UCSD-AML1 (cell line): Measurements from ENCODE around the gene SH3RF1.
A peak's percentile ranks its signal among the peaks of the same experiment; 100 is the strongest.

Experiments
- DNase-seq: peaks from one replicate; lab custom pipeline; 2025; ENCODE audit not compliant: unreplicated experiment; lab: John Stamatoyannopoulos, UW

SH3RF1 gene

DNA sequence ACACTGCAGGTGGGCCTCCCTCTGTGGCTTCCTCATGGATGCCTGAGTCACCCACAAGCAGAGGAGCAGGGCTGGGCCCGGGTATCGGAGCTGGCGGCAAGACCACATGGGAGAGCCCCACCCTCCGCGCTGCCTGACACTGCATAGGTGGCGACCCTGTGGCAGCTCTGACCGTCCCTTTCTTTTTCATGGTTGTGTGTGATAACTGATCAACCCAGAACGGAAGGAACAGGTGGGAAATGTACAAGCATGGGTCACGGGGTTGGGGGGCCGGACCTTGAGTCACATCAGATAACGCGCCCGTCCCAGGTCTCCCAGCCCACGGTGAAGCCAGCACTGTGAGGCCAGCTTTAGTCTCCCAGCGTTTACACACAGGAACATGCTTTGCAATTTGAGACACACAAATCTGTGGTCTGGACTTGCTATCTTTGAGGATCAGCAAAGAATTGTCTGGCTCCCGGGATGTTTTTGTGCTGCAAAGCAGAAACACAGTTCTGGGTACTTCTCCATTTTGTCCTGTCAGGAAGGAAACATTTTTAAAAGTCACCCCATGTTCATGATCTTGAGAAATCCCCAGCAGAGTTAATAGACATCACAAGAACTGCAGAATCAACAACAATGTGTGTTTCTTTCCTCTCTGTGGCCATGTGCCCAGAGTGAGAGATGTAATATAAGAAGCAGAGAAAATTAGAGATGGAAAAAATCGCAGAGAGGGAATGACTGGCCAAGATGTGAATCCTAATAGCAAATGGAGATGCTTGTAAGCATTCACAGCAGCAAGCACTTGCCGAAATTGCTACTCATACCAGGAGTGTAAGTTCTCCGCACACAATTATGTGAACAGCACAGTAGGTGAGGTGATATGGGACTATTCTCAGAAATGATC is 190.6 kb downstream of the SH3RF1 start:
- peak; percentile 34 for DNase-seq

DNA sequence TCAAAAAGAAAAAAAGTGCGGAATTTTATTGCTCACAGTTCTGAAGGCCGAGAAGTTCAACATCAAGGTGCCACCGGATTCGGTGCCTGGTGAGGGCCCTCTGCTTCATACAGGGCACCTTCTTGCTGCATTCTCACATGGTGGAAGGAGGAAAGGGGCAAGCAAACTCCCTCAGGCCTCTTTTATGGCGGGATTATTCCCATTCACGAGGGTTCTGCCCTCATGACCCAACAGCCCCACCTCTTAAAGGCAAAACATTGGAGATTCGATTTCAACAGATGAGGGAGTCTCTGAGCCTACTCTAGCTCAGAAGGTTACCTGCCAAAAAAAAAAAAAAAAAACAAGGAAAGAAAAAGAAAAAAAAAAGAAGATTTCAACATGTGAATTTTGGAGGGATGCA is 196.6 kb downstream of the SH3RF1 start:
- DNase-seq: no peak

DNA sequence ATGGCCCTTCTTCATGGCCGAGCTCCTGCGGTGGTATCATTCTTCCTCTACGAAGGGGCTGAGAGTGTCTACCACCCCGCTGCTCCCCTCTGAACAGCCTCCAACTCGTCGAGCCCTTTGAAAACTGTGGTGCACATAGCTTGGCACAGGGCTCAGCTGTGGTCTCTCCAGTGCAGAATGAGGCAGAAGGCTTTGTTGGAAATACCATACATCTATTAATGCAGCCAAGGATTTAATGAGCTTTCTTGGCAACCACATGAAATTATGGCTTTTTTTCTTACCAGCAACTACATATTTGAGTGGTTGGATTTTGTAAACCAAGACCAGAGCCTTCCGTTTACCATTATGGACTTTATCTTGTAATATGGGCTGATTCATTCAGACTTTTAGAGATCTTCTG is 199.0 kb downstream of the SH3RF1 start:
- DNase-seq: no peak

DNA sequence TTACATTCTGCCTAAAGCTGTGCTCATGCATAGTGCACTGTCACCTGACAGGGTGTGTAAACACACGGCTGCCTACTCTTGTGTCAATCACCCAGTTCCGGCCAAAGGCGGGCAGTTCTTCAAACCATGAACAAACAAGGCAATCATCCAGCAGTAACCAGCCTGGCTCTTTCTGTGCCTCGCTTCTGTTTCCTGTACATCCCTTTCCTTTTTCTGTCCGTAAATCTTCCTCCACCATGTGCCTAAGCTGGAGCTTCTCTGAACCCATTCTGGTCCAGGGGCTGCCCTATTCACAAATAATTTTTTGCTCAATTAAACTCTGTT is 199.9 kb downstream of the SH3RF1 start:
- DNase-seq: peak; percentile 10

DNA sequence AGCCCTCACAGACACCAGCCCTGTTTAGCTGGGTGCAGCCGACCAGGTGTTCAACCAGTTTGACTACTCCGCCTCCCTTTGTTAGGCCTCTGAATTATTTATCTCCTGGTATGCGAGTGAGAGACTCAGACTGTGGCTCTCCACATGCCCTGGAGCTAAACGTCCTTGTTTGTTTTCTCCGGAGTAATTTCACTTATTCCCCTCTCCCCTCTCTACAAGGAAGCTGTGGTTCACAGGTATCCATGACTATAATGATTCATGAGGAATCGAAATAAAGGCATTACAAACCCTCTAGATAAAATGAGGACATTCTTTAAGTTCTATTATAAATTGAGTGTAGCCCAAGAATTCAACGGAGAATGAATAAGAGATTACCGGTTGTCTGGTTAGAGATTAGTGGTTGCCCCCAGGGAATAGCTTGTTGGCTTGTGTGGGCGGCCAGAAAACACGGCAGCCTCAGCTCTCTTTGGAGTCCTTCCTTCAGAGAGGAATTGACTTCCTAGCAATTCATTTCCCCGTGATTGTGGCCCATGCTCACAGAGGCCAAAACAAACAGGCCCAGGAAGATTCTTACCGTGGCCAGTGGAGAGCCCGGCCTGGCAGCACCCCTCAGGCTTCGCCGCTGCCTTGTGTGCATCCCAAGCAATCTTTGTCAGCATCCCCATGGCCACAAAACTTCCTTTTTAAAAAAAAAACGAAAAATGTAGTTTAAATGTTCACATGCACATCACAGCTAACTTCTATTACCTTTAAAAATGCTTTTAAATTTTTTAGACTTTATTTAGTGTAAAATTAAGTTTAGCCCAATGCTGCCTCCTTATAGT is 200.5 kb downstream of the SH3RF1 start:
- DNase-seq: no peak

DNA sequence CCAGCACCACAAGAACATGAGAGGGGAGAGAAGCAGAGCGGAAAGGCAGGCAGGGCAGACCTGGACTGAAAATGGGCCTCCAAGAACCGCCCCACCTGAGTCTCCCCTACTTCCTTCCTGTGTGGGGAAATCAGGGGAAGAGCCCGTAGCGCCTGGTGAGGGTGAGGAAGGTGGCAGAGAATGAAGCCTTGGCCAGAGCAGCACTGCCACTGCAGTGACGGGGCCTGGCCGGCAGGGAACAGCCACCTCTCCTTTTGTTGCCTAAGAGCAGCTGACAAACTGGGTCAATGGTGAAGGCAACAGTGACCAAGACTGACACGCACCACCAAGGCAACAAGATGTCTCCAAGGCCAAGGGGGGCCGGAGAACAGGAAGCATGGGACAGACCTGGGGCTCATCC is 202.3 kb downstream of the SH3RF1 start:
- peak; percentile 21 for DNase-seq

DNA sequence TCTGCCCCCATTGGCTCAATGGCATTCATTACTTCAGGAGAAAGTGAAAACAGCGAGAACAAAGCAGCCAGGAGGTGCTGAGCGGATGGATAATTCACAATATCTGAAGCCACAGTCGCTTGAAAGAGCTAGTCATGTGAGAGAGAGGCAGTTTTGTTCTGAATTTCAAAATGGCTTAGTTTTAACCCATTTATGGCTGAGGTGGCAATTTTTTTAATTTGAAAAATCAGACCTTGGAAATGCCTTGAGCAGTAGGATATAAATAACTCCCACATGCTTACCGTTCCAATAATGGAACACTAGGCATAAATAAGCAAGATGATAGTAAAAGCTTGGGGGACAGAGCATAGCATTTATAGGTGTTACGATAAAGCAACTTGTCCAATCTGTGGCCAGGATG is 203.8 kb downstream of the SH3RF1 start:
- DNase-seq: no peak

DNA sequence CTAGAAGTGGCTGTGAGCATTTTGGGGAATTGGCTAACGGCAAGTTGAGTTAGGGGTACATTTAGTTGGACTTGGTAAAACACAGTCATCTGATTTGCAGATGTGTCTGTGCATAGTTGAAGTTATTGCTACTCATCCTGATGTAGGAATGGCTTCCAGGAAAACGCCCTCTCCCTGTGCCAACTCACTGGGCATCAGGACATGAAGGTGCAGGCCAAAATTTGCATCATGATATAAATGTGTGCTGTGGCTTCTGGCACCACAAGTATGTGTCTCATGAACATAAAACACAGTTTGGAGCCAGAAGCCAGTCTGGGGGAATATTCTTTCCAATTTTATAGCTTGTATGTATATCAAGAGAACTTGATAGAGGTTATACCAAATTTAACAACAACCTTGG is 206.5 kb downstream of the SH3RF1 start:
- no peak for DNase-seq

DNA sequence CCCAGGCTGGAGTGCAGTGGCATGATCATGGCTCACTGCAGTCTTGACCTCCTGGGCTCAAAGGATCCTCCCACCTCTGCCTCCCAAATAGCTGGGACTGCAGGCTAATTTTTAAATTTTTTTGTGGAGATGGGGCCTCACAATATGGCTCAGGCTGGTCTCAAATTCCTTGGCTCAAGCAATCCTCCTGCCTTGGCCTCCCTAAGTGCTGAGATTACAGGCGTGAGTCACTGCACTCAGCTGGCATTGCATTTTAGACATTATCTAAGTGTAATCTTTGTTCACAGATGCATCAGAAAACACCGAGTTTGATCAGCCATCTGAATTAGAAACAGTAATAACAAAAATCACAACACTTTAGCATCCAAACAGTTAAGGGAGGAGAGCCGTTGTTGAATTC is 207.3 kb downstream of the SH3RF1 start:
- no peak for DNase-seq

DNA sequence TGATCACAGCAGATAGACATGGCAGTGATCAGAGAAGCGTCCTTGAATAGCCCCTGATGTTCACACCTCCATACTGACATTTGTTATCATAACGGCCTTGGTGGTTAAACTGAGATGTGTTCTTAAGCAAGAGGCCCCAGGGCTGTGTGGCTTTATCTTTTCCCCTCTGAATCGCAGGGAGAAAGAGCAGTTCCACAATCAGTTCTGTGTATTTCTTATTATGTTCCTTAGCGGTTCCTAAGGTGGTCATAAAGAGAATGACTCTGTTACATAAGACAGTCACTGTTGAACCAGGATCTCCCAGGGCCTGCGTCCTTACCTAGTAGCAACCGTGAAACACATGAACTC is 207.9 kb downstream of the SH3RF1 start:
- DNase-seq: no peak

DNA sequence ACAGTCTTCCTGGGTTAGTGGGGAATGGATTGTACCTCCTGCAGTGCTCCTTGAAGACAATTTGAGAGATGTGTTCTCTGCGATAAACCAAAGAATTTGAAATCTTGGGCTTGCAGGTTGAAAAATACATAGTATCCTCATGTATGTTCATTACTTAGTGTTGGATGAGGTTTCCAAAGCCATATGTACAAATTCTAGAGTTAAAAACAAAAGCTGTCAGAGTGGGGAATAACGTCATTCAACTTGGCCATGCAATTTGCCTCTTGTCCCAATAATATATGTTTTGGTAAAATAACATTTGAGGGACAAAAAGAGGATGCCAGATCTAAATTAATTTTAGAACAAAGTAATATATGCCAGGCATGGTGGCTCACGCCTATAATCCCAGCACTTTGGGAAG is 209.4 kb downstream of the SH3RF1 start:
- DNase-seq: no peak

DNA sequence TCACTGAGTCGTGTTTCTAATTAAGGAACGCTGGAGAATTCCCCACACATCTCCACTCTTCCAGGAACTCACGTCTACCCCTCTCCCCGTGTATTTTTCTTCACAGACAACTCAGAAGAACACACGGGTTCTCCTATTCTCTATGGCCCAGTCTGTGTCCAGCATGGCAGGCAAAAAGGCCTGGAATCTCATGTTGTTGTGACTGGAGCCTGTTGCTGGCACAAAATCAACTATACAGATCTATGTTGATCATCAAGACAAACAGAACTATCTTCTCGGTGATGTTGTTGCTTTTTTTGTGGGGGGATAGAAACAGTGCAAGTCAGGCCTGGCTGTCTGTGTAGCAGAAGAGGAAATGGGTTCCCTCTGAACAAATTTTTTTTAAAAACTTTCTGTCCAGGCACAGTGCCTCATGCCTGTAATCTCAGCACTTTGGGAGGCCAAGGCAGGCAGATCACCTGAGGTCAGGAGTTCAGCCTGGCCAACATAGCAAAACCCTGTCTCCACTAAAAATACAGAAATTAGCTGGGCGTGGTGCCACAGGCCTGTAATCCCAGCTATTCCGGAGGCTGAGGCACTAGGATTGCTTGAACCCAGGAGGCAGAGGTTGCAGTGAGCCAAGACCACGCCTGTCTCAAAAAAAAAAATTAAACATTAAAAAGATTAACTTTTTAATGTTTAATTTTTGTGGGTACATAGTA is 210.2 kb downstream of the SH3RF1 start:
- no peak for DNase-seq

DNA sequence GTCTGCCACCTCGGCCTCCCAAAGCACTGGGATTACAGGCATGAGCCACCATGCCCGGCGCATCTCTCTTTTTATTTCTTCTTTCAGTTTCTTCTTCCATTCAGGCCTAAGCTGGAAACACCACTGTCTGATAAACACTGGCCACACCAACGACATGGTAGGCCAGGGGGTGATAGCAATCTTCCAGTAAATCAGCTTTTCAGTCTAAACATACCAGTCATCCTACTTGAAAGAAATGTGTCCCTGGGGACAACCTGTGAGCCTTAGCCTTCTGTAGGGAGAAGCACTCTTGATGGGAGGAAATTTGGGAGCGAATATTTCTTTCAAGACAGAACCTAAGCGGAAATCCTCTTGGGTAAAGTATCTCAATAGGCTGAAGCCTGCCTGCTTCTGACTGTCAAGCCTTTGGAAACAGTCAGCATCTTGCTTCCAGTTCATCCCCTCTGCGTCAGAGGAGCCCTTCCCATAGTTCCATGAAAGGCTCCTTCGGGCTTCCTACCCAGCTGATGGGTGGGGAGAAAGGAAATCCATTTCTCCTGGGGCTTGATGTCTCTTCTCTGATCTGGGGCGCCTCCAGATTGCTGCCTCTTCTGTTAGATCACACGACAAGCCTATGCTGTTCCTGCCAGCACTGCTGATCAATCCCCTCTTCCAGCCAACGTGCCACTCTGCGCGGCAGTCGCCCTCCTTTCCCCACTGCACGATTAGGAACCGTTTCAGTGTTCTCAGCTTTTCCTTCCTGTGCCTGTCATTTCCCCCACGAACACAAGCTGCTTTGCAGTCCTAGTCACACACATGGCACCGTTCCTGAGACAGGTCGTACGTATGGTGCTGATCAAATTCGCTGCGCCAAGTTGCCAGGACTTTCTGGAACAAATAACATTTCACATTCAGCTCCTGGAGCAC is 211.2 kb downstream of the SH3RF1 start:
- peak; percentile 26 for DNase-seq

DNA sequence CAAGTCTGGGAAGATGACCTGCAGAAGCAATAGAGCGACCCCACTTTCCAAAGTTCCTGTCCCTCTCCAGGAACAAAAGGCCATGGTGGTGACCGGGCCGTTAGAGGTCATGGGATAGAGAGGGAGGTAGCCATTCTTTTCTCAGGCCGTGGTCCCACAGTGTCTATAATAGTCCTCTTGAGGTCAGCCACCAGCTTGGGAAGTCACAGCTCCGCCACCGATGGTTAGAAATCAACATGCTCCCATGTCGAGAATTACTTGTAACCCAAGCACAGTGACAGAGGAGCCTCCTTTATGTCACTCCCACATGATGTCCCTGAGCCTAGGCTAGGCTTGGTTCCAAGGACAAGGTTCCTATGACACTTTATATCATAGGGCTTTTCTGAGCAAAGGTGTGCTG is 212.4 kb downstream of the SH3RF1 start:
- DNase-seq: no peak

DNA sequence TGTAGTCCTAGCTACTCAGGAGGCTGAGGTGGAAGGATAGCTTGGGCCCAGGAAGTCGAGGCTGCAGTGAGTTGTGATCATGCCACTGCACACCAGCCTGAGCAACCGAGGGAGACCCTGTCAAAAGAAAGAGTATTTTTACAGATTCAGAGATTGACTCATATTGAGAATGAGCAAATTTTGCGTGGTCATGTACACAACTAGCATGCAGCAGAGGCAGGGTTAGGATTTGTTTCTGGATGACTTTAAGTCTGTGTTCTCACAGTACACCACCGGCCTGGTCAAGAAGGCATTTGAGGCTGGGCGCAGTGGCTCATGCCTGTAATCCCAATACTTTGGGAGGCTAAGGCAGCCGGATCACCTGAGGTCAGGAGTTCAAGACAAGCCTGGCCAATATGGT is 215.9 kb downstream of the SH3RF1 start:
- DNase-seq: no peak

DNA sequence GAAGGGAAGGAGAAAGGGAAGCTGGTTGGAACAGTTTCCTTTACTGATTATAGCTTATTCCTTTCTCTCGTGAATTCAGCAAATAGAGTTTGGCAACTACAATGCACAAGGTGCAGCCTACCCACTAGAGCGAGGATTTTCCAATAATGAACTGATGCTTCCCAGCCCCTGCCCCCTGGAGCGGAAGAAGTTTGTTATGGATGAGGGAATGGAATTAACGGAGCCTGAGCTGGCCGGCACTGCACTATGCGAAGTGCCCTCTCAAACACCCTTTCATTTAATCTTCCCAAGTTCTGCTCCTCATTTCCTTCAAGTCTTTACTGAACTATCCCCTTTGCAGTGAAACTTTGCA is 218.2 kb downstream of the SH3RF1 start:
- DNase-seq: no peak

DNA sequence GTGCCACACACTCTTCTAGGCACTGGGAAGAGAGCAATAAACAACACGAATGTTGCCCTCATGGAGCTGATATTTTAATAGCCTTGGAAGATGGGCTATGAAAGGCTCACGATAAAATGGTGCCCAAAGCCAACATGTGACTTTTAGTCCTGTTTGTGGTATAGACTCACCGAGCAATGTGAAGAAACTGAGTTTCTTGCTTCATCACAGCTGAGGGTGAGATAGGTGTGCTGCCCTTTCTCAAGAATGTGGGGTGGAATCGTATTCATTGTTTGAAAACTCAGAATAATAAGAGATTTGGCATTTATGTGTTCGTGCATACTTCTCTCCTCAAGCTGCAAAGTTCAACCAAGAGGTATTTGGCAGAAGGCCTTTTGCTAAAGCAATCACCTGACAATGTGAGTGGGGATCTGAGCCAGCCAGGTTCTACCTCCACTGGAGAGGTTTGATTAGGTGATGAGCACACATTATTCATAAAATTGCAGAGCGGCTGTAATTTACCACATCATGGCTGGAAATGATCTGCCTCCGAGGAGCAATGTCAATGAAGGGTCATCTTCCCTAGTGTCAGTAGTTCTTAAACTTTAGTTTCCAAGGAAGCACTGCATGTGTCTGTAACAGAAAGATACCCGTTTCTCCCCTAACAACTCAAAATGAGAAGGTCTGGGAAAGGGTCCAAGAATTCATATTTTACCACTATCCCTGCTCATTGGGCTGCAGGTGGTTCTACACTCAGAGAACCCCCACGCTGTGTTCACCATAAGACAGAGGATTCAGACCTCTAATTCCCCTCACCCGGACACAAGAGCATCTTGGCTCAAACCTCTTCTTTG is 218.8 kb downstream of the SH3RF1 start:
- no peak for DNase-seq

DNA sequence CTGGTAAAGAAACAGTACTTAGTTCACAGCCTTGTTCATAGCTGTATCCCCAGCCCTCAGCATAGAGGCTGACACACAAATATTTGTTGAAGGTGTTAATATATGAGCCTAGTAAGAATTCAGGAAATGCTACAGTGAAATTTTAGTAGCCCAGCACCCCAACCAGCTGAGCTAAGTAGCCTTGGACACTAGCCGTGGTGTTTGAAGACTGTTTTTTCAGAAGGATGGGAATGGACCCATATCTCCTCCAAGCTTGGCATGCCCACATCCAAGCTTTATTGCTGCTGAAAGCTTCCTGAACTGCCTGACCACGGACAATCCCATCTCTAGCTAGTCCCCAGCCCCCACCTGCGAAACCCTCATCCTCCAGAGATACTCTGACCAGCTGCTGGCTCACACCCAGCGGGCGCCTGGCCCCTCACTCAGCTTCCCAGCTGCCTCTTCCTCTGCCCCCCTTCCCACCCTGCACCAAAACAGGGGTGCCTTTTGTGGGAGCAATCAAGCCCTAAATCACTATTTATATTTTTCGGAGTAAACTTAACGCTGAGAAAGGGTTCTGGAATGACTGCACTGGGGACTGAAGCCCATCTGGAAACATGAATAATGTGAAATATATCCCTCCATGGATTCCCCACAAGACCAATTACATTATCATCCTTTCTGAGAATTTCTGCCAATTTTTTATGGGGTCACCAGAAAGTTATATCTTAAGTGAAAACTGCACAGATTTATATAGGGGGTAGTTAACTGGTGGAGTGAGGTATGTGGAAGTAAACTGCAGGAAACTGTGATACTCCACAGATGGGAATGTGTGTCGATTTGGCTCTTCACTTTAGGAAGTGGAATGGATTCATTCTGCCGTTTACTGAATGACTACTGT is 219.6 kb downstream of the SH3RF1 start:
- no peak for DNase-seq

DNA sequence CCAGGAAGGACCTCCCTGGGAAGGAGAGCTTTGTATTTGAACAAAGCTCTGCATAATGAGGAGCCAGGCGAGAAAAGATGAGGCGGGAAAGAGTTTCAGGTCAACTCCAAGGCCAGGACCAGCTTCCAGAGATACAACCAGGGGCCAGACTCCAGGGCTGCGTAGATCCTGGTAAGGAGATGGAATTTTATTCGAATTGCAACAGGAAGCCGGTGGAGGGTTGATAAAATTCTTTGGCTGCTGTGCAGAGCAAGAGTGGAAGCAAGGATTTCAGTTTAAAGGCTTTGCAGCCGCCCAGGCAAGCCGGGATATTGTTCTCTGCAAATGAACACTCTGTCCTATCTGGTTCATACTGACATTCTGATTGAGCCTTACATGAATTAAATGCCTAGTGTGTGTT is 220.5 kb downstream of the SH3RF1 start:
- no peak for DNase-seq
